Stimulated activated CD8-positive, alpha-beta memory T cell treated with anti-CD3 and anti-CD28 coated beads, Interleukin-2, amount 100 ng/mL, for 1 hour (primary cell): ENCODE data around the gene TP73.

Source experiments
- DNase-seq, 2 donors: peaks; one replicate each; pipeline ENCODE4 v3.0.0-alpha.2; 2020; ENCODE audit warnings: low read depth in 2 of 2

Gene TP73

DNA sequence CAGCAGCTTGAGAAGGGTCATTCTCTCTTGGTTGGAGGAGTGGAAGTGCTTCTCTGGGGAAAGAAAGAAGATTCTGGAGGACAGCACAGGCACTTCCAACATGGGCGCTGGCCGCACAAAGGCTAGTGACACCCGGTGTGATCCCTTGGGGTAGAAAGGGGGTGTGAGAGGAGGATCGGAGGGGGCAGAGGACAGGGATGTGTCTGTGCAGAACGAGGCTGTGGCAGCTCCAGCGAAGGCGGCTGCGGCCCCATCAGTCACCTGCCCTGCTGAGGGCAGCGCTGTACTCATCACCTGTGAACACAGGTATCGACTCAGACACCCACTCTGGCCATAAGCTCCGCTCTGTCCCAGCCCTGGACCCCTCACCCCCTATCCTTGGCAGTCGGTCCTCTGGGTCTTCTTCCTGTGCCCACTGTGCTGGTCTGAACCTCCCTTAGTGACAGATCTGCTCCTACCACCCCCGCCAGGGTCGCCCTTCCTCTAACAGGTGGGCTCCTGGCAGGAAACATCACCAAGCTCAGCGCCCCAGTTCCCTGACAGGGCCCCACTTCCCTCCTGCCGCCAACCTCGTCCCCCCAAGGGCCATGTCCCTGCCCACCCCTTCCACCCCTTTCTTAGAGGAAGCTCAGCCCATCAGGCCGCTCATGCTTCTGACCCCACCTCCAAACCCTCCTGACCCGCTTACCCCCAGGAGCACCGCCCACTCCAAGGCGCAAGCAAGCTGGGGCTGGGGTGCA, 20.1 kb downstream of the TP73 start:
- no peak for DNase-seq

DNA sequence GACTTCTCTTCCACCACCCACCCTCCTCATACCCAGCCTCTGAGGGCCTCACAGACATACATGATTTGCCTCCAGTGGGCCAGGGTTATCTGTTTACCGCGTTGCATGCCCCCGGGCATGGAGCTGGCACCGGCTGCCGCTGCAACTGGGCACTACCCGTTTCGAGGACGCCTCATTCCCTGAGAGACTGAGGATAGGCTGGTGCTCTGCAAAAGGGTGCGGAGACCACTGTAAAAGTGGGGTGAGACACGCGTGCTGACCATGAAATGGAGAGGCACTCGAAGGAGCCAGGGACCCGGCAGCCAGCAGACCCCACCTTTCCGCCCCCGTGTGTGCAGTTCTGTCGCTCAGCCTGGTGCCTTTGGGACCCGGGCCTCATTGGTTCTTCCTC, 20.6 kb downstream of the TP73 start:
- DNase-seq = no peak

DNA sequence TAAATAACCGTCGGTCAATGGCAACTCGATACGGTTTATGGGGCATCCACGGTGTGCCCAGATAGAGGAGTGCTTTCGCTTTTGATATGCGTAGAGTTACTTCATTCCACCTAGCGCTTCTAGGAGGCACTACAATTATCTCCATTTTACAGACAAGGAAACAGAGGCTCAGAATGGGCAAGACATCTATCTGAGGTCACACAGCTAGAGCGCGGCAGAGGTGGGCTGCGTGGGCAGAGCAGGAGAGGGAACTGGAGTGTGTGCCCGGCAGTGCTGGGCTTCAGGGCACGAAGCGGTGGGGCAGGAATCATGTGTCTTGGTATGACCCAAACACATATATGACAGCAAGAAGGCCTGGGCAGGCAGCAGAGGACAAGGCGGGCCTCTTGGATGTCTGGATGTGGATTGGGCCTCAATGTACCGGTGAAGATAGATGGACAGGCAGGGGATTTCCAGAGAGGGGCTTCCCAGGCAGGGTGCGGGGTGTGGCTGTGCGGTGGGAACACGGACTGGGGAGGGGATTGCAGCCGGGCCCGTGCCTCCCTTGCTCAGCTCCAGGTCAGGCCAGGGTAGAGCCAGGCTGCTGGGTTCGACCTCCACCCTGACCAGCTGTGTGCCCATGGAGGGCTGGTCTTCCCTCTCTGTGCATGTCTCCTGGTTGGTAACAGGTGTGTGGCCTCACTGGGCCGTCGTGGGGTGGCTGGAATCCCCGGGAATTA, 21.2 kb downstream of the TP73 start:
- DNase-seq = no peak

DNA sequence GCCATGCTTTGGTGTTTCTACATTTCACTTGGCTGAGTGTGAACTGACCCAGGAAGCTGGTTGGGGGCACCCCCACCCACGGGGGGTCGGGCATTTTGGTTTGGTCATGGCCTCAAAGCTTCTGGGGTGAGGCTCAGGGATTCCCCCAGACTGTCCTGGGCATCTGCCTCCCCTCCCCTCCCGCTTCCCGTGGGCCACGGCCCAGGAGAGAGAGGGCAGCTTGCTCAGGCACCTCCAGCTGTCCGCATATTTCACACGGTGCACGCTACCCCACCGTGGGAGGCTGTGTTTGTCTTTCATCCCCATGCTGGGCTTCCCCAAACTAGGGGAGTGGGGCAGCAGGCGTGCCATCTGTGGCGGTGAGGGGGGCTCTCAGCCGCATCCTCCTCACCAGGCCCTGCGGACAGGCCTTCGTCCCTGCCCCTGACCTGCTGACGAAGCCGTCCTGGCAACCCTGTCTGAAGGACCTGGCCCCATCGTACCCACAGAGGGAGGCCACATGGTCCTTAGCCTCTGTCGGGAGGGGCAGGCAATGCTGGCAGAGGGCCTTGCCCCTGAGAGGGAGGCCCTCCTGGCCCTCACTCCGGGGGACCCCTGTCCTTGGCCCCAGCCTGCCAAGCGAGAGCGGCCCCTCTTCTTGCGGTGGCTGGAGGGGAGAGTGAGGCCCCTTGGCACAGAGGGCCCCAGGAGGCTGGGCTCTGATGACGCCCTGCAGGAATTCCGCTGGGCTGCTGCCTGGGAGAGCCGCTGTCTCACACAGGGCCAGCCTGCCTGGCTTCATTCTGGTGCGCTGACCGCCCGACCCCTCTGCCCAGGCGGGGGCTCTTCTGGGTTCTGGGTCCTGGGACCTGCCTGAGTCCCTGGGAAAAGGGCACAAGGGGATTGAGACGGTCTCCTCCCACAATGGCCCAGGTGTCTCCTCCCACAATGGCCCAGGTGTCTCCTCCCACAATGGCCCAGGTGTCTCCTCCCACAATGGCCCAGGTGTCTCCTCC, 22.1 kb downstream of the TP73 start:
- DNase-seq = no peak

DNA sequence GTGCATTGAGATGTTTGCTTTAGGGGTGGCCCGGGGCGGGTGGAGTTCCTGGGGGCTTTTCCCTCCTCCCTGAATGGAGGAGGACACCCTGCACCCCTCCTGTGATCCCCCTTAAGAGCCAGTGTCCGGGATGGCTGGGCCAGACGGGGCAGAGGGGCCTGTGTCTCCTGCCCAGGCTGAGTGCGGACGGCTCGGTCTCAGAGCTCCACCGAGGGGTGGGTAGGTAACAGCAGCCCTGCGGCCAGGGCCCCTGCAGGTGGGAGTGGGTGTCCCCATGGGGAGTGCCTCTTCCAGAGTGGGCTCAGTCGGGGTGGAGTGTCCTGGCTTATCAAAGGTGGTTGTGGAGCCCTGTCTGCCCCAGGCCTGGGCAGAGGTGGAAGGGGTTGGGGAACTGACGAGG, 23.1 kb downstream of the TP73 start:
- DNase-seq = no peak

DNA sequence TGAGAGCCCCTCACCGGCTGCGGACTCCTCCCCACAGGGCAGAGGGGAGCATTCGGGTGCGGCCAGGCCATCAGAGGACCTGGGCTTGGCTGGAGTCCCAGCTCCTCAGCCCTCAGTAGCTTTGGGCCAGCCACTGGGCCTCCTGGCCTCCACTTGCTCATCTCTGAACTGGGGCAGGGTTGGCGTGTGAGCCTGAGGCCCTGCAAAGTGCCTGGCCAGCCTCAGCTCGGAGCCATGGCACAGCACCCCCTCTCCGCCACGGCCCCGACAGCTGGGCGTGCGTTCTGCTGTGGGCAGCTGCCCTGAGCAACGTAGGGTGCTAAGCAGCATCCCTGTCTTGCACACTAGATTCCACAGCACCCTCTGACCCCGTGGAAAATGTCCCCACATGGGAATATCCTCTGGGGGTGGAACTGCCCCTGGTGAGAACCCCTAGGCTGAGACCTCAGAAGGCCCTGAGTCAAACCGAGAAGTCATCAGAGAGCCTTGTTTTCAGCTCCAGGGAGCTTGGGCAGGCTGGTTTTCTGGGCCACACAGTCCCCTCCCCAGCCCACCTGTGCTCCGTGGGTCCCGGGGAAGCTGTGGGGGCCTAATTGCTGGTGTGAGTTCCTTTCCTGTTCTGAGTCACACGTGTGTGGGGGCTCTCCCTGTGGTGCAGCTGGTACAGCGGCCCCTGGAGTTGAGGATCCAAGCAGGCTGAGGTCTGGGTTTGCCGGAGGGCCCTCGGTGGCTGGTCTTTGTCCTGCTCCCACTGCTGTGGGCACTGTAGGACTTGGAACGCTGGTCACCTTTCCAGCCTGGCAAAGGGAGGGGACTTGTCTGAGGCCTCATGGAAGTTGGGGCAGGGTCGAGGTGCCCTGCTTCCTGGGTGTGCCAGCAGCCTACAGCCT, 24.5 kb downstream of the TP73 start:
- no peak for DNase-seq

DNA sequence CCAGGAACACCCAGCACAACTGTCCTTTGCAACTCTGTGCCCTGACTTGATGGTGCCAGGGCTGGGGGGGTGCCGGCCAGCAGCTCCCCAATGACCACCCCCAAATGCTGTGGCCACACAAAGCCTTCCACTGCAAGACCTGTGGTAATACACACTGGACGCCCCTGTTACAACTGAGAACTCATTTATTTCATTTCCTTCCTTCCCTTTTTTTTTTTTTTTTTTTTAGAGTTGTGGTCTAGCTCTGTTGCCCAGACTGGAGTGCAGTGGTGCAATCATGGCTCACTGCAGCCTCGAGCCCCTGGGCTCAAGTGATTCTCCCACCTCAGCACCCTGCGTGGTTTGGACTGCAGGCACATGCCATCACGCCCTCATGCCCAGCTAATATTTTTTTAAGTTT, 25.2 kb downstream of the TP73 start:
- DNase-seq = no peak

DNA sequence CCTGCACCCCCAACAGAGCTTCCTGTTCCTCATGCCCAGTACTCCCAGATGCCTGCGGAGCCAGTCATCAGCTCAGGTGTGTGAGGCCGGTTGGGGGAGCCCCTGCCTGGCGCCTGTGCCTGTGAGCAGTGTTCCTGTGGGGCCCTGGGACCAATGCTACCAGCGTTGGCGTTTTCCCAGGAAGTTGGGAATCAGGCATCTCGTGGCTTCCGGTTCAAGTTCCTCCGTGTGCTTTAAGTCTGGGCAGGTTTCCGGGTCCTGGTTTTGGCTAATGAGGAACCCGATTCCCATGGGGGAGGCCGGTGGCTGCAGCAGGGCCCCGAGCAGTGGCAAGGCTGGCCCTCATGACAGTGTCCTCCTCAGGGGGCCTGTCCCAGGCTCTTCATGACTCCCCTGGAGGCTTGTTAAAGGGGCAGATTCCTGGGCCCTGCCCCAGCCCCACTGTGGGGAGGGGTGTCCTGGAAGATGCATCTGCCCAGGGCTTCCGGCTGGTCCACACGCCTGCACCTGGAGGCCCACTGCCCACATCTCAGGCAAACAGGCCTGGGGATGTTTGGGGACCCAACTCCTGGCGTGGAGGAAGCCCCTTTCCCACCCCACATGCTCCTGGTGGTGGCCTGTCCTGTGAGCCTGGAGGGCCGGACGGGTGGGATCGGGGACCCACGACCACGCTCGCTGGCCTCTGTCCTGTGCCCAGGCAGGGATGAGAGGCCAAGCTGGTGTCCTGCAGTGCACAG, 26.2 kb downstream of the TP73 start:
- DNase-seq = no peak

DNA sequence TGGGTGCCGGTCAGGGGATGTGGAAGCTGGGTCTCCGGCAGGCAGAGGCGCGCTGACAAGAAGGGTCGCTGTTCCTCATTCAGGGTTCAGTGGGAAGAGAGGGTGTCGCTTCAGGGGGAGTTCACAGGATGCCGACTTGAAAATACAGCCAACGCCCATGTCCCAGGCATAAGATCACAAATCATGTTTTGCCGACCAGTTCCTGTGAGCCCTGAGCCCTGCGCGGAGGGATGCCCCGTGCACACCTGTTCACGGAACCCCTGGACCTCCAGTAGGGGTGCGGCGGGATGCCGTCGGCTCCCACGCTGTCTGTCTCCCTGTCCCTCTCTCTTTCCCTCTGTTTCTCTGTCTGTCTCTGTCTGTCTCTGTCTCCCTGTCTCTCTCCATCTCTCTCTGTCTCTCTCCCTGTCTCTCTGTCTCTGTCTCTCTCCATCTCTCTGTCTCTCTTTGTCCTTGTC, 26.8 kb downstream of the TP73 start:
- DNase-seq = no peak

DNA sequence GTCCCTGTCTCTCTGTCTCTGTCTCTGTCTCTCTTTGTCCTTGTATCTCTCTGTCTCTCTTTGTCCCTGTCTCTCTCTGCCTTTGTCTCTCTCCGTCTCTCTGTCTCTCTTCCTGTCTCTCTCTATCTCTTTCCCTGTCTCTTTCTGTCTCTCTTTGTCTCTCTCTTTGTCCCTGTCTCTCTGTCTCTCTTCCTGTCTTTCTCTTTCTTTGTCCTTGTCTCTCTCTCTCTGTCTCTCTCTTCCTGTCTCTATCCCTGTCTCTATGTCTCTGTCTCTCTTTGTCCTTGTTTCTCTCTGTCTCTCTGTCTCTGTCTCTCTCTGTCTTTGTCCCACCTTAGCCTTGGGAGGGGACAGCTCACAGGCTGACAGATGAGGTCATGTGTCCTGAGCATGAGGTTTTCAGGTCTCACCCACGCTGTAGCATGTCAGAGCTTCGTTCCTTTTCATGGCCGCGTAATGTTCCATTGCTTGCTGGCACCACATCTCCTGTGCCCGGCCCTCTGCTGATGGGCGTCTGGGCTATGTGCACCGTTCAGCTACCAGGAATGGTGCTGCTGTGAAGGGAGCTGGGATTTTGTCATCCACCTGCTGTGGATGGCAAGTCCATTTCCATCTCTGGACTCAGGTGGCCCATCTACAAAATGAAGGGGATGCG, 27.6 kb downstream of the TP73 start:
- DNase-seq = no peak

DNA sequence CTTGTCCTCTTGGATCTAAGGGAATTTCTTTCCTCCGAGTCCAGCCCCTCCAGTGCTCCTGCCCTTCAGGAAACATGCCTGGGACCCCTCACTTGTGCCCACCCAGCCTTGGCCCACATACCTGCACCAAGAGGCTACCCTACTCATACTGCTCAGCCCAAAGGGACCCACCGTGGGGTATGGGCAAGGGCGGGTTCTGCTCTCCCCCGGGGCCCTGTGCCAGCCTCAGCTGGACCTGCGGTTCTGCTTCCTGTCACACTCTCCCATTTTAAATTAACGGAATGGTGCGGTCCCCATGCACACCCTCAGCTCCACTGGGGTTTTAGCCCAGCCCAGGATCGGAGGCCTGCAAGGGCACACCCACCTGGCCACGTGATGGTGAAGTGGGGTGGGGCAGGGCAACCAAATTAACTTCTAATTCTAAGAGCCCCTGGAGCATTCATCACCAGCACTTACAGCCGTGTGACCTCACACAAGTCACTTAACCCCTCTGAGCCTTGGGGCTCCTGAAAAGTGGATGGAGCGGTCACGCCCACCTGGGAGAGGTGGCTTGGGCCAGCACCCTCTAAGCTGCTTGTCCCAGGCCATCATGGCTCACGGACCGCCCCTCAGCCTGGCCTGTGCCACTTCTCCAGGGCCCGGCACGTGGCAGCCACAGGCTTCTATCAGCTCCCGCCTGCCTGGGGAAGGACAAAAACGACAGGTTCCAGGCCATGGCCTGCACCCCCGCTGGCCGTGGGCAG, 28.3 kb downstream of the TP73 start:
- no peak for DNase-seq

DNA sequence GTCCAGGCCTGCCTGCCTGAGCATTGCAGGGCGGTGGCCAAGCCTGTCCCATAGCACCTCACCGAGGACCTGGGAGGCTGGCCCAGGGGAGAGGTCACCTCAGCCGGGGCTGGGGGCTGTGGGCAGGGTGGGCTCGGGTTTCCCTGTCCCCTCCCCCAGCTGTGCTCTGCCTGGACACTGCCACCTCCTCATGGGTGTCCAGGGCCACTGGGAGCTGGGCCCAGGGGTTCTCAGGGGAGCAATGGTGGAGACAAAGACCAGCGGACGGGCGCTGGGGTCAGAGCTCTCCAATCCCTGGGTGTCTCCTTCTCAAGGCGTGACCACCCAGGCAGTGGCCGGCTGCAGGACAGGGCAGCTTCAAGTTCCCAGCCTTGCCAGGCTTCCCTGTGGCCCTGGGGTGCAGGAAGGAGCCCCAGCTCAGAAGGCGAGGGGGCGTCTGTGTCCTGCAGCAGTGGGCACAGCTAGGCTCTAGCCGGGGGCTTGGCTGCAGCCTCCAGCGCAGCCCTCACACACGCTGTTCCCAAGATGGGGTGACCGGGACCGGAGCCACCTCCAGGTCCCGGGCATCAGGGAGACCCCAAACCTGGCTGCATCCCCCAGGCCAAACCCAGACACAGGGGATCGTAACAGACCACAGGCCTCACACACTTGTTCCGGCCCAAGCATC, 29.0 kb downstream of the TP73 start:
- DNase-seq = no peak

DNA sequence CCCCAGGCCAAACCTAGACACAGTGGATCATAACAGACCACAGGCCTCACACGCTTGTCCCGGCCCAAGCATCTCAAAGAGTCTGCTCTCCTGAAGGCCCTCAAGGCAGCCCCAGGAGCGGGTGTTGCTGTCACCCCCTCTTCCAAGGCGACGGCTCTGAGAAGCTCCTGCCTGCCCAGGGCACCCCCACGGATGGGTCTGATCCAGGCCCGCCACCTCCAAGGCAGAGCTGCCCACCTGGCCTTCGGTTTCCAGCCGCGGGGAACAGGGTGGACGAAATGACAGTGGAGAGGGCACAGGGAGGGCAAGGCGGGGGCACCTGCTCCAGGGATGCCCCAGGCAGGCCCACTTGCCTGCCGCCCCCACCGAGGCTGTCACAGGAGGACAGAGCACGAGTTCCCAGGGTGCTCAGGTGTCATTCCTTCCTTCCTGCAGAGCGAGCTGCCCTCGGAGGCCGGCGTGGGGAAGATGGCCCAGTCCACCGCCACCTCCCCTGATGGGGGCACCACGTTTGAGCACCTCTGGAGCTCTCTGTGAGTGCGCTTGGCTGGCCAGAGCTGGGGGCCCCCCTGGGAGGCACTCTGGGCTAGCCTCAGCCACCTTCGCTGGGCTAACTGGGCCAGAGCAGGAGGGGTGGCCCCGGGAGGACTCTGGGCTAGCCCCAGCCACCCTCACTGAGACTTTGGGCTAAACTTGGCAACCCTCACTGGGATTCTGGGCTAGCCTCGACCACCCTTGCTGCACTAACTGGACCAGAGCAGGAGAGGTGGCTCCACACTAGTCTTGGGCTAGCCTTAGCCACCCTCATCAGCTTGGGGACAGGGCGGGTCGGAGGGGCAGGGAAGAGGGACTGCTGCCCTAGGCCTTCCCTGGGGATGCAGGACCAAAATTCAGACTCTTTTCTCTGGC, 29.8 kb downstream of the TP73 start:
- no peak for DNase-seq

DNA sequence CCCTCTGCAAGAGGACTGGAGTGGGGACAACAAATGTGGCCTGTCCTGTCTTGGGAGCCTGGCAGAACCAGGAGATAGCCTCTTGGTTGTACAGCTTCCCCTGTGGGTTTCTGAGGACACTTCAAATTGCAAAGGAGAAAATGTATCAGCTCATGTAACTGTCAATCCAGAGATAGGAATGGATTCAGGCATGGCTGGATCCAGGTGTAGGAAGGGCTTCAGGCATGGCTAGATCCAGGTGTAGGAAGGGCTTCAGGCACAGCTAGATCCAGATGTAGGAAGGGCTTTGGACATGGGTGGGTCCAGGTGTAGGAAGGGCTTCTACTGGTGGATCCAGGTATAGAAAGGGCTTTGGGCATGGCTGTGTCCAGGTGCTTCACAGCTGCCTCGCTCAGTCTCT, 30.9 kb downstream of the TP73 start:
- DNase-seq = no peak

DNA sequence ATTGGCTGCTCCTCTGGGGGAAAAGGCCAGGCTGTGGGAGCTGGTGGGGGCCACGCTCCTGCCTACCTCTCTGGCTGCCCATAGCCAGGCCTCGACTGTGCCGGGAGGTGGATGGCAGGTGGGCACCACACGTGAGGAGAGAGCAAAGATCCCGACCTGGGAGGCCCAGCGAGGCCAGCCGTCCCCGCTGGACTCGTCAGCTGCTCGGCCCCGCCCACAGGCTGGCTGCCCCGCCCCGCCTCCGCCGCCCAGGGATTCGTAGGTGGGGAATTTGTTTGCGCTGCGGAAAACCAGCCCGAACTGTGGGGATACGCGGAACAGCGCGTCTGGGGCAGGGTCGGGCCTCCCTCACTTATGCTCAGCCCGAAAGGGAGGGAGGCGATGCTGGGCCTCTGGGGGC, 31.7 kb downstream of the TP73 start:
- no peak for DNase-seq

DNA sequence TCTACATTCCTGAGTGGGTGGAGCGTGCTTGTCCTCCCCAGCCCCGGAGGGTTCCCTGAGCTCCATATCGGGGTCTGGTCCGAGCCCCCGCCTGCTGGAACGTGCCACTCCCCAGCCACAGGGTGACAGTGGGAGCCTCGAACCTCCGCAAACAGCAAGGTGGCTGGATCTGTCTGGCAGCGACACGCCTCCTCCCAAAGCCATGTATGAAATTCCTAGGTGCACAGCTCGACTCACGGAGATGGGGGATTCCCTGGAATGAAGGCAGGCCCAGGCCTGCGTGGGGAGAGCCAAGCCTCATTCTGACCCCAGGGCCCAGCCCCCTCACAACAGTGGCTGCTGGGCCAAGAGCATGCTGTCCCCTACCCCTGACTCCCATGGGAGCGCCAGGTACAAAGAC, 32.9 kb downstream of the TP73 start:
- DNase-seq = no peak

DNA sequence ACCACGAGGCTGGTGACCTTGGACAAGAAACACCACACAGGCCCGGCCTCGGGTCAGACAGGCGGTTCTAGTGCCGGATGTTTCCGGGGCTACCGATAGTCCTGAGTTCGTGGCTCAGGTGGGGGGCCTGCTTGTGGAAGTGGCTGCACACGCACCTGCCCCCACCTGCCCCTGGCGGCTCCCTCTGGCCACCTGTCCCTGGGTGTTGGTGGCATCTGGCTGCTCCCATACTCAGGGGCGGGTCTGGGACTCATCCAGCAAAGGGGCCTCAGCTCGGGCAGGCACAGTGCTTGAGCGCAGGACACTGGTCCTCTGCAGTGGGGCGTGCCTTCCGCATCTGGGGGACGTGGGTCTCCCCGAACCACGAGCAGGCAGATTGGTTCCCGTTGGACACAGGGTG, 33.6 kb downstream of the TP73 start:
- DNase-seq = no peak

DNA sequence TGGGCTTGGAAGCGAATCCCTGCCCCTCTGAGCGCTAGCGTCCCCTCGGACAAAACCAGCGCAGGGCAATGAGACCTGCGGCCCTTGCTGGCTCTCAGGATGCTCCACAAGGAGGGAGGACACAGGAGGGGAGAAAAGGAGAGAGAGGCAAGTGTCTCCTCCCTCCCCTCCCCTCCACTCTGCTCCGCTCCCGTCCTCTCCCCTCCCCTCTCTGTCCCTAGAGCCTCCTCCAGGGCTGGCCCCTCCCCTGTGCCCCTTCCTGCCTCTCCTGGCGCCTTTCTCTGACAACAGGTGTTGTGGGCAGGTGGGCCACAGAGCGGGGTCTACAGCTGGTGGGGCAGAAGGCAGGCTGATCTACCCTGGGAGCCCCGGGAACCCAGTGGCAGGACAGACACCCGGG, 35.2 kb downstream of the TP73 start:
- no peak for DNase-seq
